ENCODE measurements around the gene FXYD6. TPM values are rescaled to one million over a fixed set of nuclear protein-coding genes. Genes with fewer than 3 reads are reported as not detected.

The FXYD6 gene
- total and polyA plus RNA-seq, 2 of the 8 experiments (the other 6 are each of a cell fraction or from before 2014, with no cell fraction given) = 44.6 to 117 TPM

GRCh38 chr11:117860139-117860538 lies 16.3 kb downstream of the FXYD6 start (continued):
- TF ChIP-seq CHD7 (IDR thresholded peaks at IDR 0.05; ENCODE audit: insufficient replicate concordance, low read length) (no peak), KDM5A (IDR thresholded peaks at IDR 0.05; ENCODE audit: low read length) (no peak), GABPA (IDR thresholded peaks at IDR 0.05; ENCODE audit: borderline replicate concordance, insufficient read depth, low read length) (no peak), ASH2L (IDR thresholded peaks at IDR 0.05; ENCODE audit: low read length) (no peak)
